HCT116 (cell line): ENCODE data around the gene TBC1D13. TPM values are rescaled to one million over a fixed set of nuclear protein-coding genes. Genes with fewer than 3 reads are reported as not detected.
"Not testable (repeated sequence)": the region's sequence is repeated elsewhere in the genome, so short reads cannot be mapped to it uniquely, and the experiment has no call there.

Experiments used
- ATAC-seq: fragments of 200-7000 bp; cut with Tn5 transposase; 2 replicates; pipeline ENCODE4 v1.9.1; 2020; ENCODE audit warnings: mild to moderate bottlenecking, moderate library complexity
- BruUV-seq: library from RNA; stranded (reverse); fragments of 400-500 nt; replicated peaks from 2 replicates; lab custom pipeline; 2021; lab: Mats Ljungman, UMichigan
- CTCF ChIA-PET: fragments of 300-600 bp; sonication (Branson Sonifier 250); formaldehyde crosslinking; loops from one replicate; lab custom pipeline; 2021; ENCODE audit warnings: antibody characterized with exemption; lab: Charles Lee
- POLR2A ChIA-PET: fragments of 300-600, 350-600 bp; sonication (Branson Sonifier 250); formaldehyde crosslinking; loops from one replicate; lab custom pipeline; 2021; ENCODE audit warnings: antibody characterized with exemption; lab: Charles Lee
- RAD21 ChIA-PET, 2 experiments: fragments of 300-600 bp; sonication (Branson Sonifier 250); formaldehyde crosslinking; loops; one replicate each; lab custom pipeline; 2023; ENCODE audit warnings: low total read pairs in 2 of 2; ENCODE audit not compliant: uncharacterized antibody in 2 of 2, unreplicated experiment in 2 of 2, low non-redundant PET in 1 of 2; lab: Charles Lee
- DNase-seq: peaks from one replicate; pipeline ENCODE4 v3.0.0-alpha.2; 2010; ENCODE audit warnings: low read depth, low spot score
- H2AFZ ChIP-seq: fragments of 200-600 bp; shearing (Covaris generic), sonication (generic); 2 replicates; pipeline ENCODE4 v1.6.1; 2017; ENCODE audit warnings: low read depth, mixed run types, mixed read lengths, antibody characterized with exemption, low read length; ENCODE audit not compliant: poor library complexity, severe bottlenecking
- H3K27ac ChIP-seq: 2 replicates; pipeline ENCODE4 v1.5.1; 2012; ENCODE audit warnings: low read depth, low read length
- H3K27me3 ChIP-seq: fragments of 200-600 bp; sonication (generic); 2 replicates; pipeline ENCODE4 v1.6.1; 2016; ENCODE audit warnings: mixed run types, low read length, mixed read lengths; ENCODE audit not compliant: insufficient read depth
- H3K36me3 ChIP-seq, 2 experiments: fragments of 200-500 bp in 1 of 2; fragments of 200-600 bp in 1 of 2; sonication (Bioruptor generic) in 1 of 2; sonication (generic) in 1 of 2; 2 replicates each; pipeline versions ENCODE4 v1.5.1 to v1.6.1; 2014 to 2016; ENCODE audit warnings: low read length in 2 of 2, inconsistent platforms in 1 of 2, mixed read lengths in 1 of 2, mixed run types in 1 of 2; ENCODE audit not compliant: insufficient read depth in 2 of 2, control insufficient read depth in 1 of 2
- H3K4me1 ChIP-seq, 2 experiments: fragments of 200-600 bp in 1 of 2; sonication (generic) in 1 of 2; 2 replicates each; pipeline versions ENCODE4 v1.5.1 to v1.6.1; 2012 to 2017; ENCODE audit warnings: low read length in 2 of 2, inconsistent platforms in 1 of 2, mild to moderate bottlenecking in 1 of 2, mixed read lengths in 1 of 2, mixed run types in 1 of 2, moderate library complexity in 1 of 2; ENCODE audit not compliant: insufficient read depth in 2 of 2, control insufficient read depth in 1 of 2
- H3K4me2 ChIP-seq: fragments of 200-600 bp; sonication (generic); 2 replicates; pipeline ENCODE4 v1.6.1; 2017; ENCODE audit warnings: mixed run types, low read length, mixed read lengths
- H3K4me3 ChIP-seq, 2 experiments: fragments of 200-600 bp in 1 of 2; sonication (generic) in 1 of 2; replicated peaks in 1 of 2; 2 replicates each; pipeline ENCODE4 v1.5.1; 2011 to 2016; ENCODE audit warnings: low read length in 2 of 2, control low read depth in 1 of 2, low read depth in 1 of 2, mild to moderate bottlenecking in 1 of 2, mixed read lengths in 1 of 2, mixed run types in 1 of 2
- H3K79me2 ChIP-seq: fragments of 200-600 bp; sonication (generic); 2 replicates; pipeline ENCODE4 v1.6.1; 2017; ENCODE audit warnings: mild to moderate bottlenecking, mixed run types, low read length, moderate library complexity, mixed read lengths; ENCODE audit not compliant: insufficient read depth
- H3K9ac ChIP-seq: fragments of 200-600 bp; sonication (generic); 2 replicates; pipeline ENCODE4 v1.6.1; 2016; ENCODE audit warnings: low read length, mixed read lengths
- H3K9me2 ChIP-seq: fragments of 200-600 bp; sonication (generic), shearing (Covaris generic); 2 replicates; pipeline ENCODE4 v1.6.1; 2017; ENCODE audit warnings: mixed run types, mild to moderate bottlenecking, moderate library complexity; ENCODE audit not compliant: insufficient read depth
- H3K9me3 ChIP-seq, 2 experiments: fragments of 200-500 bp in 1 of 2; fragments of 200-600 bp in 1 of 2; sonication (Bioruptor generic) in 1 of 2; sonication (generic) in 1 of 2; 2 replicates each; pipeline ENCODE4 v1.6.1; 2014 to 2017; ENCODE audit warnings: low read length in 2 of 2, mixed read lengths in 2 of 2, inconsistent platforms in 1 of 2, low read depth in 1 of 2, mild to moderate bottlenecking in 1 of 2, mixed run types in 1 of 2, moderate library complexity in 1 of 2; ENCODE audit not compliant: control insufficient read depth in 1 of 2, insufficient read depth in 1 of 2
- H4K20me1 ChIP-seq: fragments of 200-600 bp; sonication (generic), shearing (Covaris generic); 2 replicates; pipeline ENCODE4 v1.6.1; 2017; ENCODE audit warnings: mixed run types, mild to moderate bottlenecking, moderate library complexity; ENCODE audit not compliant: insufficient read depth
- CBX3 ChIP-seq: IDR thresholded peaks from 2 replicates; pipeline ENCODE4 v1.6.1; 2012; ENCODE audit warnings: low read depth
- JUND ChIP-seq: IDR thresholded peaks from 2 replicates; pipeline ENCODE4 v1.6.1; 2012
- RAD21 ChIP-seq: IDR thresholded peaks from 2 replicates; pipeline ENCODE4 v1.6.1; 2012; ENCODE audit warnings: low read depth, mild to moderate bottlenecking
- SRF ChIP-seq: IDR thresholded peaks from 2 replicates; pipeline ENCODE4 v1.6.1; 2012; ENCODE audit warnings: low read depth
- YY1 ChIP-seq: IDR thresholded peaks from 2 replicates; pipeline ENCODE4 v1.6.1; 2011; ENCODE audit warnings: low read length, low read depth, moderate library complexity, mild to moderate bottlenecking; ENCODE audit not compliant: insufficient replicate concordance; ENCODE audit errors: extremely low read depth
- intact Hi-C: fragments of 100-400 bp; cut with micrococcal nuclease; formaldehyde crosslinking; loops from 2 replicates; pipeline ENCODE4 v1.10.0; 2022
- total RNA-seq: library from RNA; stranded (reverse); gene quantifications from one replicate; pipeline ENCODE4 v1.2.1, GENCODE V29; 2021; ENCODE audit not compliant: unreplicated experiment
- TF ChIP-seq, protein P1 (sequence below): IDR thresholded peaks from 2 replicates; pipeline ENCODE4 v1.6.1; 2012; ENCODE audit warnings: low read depth

The TBC1D13 gene
- total RNA-seq, 1 experiment from 2014 or later, result 17.5 TPM

DNA sequence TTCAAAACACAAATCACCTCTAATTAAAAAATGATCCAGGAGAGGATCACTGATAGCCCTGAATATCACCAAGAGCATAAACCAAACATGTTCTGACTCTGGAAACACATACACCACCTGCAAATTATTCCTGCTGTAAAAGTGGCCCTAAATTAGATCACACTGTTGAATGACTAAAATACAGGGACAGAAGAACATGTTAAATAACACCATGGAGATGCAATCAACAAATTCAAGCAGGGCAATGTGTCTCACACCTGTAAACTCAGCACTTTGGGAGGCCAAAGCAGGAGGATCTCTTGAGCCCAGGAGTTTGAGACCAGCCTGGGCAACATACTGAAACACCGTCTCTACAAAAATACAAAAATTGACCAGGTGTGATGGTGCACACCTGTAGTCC, 60.8 kb downstream of the TBC1D13 start (continued):
- TF ChIP-seq CBX3 (no peak), JUND (no peak), RAD21 (no peak), SRF (no peak), YY1 (no peak)
- TF ChIP-seq, protein P1, sequence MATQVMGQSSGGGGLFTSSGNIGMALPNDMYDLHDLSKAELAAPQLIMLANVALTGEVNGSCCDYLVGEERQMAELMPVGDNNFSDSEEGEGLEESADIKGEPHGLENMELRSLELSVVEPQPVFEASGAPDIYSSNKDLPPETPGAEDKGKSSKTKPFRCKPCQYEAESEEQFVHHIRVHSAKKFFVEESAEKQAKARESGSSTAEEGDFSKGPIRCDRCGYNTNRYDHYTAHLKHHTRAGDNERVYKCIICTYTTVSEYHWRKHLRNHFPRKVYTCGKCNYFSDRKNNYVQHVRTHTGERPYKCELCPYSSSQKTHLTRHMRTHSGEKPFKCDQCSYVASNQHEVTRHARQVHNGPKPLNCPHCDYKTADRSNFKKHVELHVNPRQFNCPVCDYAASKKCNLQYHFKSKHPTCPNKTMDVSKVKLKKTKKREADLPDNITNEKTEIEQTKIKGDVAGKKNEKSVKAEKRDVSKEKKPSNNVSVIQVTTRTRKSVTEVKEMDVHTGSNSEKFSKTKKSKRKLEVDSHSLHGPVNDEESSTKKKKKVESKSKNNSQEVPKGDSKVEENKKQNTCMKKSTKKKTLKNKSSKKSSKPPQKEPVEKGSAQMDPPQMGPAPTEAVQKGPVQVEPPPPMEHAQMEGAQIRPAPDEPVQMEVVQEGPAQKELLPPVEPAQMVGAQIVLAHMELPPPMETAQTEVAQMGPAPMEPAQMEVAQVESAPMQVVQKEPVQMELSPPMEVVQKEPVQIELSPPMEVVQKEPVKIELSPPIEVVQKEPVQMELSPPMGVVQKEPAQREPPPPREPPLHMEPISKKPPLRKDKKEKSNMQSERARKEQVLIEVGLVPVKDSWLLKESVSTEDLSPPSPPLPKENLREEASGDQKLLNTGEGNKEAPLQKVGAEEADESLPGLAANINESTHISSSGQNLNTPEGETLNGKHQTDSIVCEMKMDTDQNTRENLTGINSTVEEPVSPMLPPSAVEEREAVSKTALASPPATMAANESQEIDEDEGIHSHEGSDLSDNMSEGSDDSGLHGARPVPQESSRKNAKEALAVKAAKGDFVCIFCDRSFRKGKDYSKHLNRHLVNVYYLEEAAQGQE, result no peak
- TF ChIP-seq, all 23 proteins: peak for 0

DNA sequence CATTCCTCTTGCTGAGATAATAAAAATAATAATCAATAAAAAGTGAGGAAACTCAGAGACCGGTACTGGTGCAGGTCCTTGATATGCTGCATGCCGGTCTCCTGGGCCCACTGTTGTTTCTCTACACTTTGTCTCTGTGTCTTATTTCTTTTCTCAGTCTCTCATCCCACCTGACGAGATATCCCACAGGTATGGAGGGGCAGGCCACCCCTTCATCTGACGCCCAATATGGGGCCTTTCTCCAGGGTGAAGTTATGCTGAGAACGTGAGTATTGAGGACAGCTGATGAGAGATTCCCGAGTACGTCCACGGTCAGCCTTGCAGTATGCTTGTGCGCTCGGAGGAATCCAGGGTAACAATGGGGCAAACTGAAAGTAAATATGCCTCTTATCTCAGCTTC, 64.0 kb downstream of the TBC1D13 start:
- H3K9me3 ChIP-seq, result peaks cover 10% of the 10 kb centered on the region in 2 experiments; a peak in 2 of 4 replicates
- BruUV-seq, H3K9me2 ChIP-seq, intact Hi-C loops, H2AFZ ChIP-seq, H3K36me3 ChIP-seq, H3K9ac ChIP-seq, H4K20me1 ChIP-seq, H3K79me2 ChIP-seq, H3K27ac ChIP-seq, H3K4me2 ChIP-seq, POLR2A ChIA-PET, H3K4me3 ChIP-seq, RAD21 ChIA-PET, DNase-seq, H3K27me3 ChIP-seq, ATAC-seq, CTCF ChIA-PET, H3K4me1 ChIP-seq: not testable (repeated sequence)
